GM18526 (cell line): ENCODE results near the gene NHP2.

Experiments
- POLR2A ChIP-seq: IDR thresholded peaks from 3 replicates; pipeline ENCODE4 v1.6.1; 2011; ENCODE audit not compliant: insufficient read length; ENCODE audit errors: extremely low read depth

NHP2 gene

GRCh38 chr5:178113141-178113787 lies 40.4 kb downstream of the NHP2 start, which contains the start of gene N4BP3:
N4BP3 (plus strand) TSS chr5:178113532; CDS start chr5:178119584, 6,052 bp downstream.
- TF ChIP-seq POLR2A, result peak; percentile 41

GRCh38 chr5:178112545-178112944 lies 41.1 kb downstream of the NHP2 start:
- TF ChIP-seq POLR2A, result no peak

GRCh38 chr5:178111925-178112324 lies 41.8 kb downstream of the NHP2 start:
- TF ChIP-seq POLR2A, result no peak

- TF ChIP-seq POLR2A, result no peak
Observed at GRCh38 chr5:178110511-178110910, 43.2 kb downstream of the NHP2 start.

GRCh38 chr5:178108966-178109365 lies 44.7 kb downstream of the NHP2 start:
- TF ChIP-seq POLR2A, result no peak

GRCh38 chr5:178108446-178108845 lies 45.2 kb downstream of the NHP2 start:
- TF ChIP-seq POLR2A, result no peak

- no peak for TF ChIP-seq POLR2A
Observed at GRCh38 chr5:178107756-178108310, 45.9 kb downstream of the NHP2 start.

GRCh38 chr5:178106556-178107239 lies 47.0 kb downstream of the NHP2 start:
- no peak for TF ChIP-seq POLR2A

- no peak for TF ChIP-seq POLR2A
Observed at GRCh38 chr5:178106086-178106485, 47.6 kb downstream of the NHP2 start.

GRCh38 chr5:178104492-178104891 lies 49.2 kb downstream of the NHP2 start:
- no peak for TF ChIP-seq POLR2A

- no peak for TF ChIP-seq POLR2A
Observed at GRCh38 chr5:178103612-178104011, 50.1 kb downstream of the NHP2 start.
